Adipose tissue (tissue), 3 donors: ENCODE data around the gene IQGAP3. TPM values are rescaled to one million over a fixed set of nuclear protein-coding genes. Genes with fewer than 3 reads are reported as not detected.

Experiments
- H3K27ac ChIP-seq: one replicate; pipeline ENCODE4 v1.5.1; 2013; ENCODE audit warnings: low read depth, low read length
- WGBS, 3 donors: extraction: QIAGEN DNeasy Blood & Tissue Kit; methylation state at CpG; one replicate each; pipeline ENCODE4 v1.1.7; 2013; 5-methylcytosine and 5-hydroxymethylcytosine counted together
- polyA plus RNA-seq, 3 donors: library from polyadenylated mRNA; stranded (reverse); fragments of 200-250 nt; gene quantifications; one replicate each; pipeline ENCODE4 v1.2.3, GENCODE V29; 2013
- donor health status: healthy with polysubstance abuse.
- donor health status: Bipolar disorder and iron deficiency.
- donor health status: healthy.

The IQGAP3 gene
- polyA plus RNA-seq, 3 donors = 0.03 to 0.22 (median 0.22) TPM

DNA sequence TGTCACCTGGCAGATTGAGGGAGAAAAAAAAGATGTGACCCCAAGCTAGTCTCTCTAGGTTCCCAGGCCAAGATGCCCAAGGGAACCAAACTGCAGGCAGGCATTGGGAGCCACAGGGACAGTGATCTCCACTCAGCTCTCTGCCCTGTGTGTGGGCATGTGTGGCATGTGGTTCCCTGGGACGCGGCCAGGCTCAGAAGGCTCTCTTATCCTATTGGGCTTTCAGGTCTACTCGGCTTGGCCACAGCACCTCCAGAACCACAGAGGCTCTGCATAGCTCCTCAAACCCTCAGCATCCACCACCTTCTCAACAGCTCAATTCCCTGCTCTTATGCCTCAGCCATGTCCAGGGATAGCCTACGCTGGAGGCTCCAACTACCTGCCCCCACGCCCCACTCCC is 22.0 kb downstream of the IQGAP3 start:
- H3K27ac ChIP-seq = no peak overlapping the region
- 67 to 90% (median 78%) methylated on average over 5 of the region's 5 CpGs for WGBS, 3 donors

DNA sequence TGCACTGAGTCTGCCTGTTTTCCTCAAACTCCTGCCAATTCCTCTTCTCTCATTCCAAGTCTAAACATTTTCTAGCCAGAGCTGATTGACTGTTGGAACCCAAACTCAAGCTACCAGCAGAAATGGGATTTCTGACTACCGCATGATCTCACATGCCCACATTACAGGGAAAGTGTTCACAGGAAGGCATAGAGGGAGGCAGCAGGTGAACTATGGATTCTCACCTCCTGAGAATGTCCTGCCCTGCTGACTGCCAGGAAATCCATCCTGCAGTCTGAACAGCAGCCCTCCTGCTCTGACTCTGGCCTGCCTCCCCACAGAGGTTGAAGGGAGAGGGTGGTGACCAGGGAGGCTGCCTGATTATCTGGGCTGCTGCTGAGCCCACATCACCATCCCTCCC is 22.5 kb downstream of the IQGAP3 start:
- WGBS, 3 donors = 98 to 100% (median 100%) methylated on average over 1 of the region's 1 CpG
- no peak overlapping the region for H3K27ac ChIP-seq

DNA sequence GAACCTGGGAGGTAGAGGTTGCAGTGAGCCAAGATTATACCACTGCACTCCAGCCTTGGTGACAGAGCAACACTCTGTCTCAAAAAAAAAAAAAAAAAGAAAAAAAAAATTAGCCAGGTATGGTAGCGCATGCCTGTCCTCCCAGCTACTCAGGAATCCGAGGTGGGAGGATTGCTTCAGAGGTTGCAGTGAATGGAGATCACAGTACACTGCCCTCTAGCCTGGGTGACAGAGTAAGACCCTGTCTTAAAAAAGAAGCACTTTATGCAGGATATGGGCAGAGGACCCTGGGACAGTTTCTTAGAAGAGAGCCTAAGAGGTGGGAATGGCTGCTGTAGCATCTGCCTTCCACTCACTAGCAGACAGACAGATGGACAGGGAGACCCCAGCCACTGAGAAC is 23.0 kb downstream of the IQGAP3 start:
- H3K27ac ChIP-seq = no peak overlapping the region
- 78 to 81% (median 79%) methylated on average over 2 of the region's 2 CpGs for WGBS, 3 donors

DNA sequence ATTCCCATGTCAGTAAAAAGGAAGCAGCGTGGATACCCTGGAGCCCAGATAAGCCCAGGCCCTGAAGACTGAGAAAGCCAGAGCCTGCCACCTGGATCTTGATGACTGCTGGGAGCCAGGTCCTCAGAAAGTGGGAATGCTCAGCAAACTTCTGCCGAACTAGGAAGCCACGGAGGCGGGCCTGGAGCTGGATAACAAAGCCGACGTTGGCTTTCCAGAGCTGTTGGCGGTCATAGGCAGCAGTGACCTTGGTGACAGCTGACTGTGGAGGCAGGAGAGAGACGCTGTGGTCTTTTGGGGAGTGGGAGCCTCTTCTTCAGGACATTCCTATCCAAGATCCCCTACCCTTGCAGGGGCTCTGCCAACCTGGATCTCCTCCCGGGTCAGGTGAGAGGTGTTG is 24.4 kb downstream of the IQGAP3 start:
- 48 to 95% (median 94%) methylated on average over 9 of the region's 9 CpGs for WGBS, 3 donors
- no peak overlapping the region for H3K27ac ChIP-seq

DNA sequence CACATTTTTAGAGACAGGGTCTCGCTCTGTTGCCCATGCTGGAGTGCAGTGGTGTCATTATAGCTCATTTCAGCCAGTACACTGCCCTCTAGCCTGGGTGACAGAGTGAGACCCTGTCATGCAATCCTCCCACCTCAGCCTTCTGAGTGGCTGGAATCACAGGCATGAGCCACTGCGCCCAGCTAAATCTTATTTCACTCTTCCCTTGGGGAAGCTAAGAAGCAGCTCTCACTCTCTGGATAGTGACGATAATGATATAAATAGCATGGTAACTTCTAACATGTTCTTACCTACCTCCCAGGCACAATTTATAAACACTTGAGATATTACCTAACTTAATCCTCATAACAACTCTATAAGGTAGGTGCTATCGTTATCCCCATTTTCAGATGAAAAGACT is 24.9 kb downstream of the IQGAP3 start:
- no peak overlapping the region for H3K27ac ChIP-seq
- 97 to 99% (median 98%) methylated on average over 4 of the region's 4 CpGs for WGBS, 3 donors

DNA sequence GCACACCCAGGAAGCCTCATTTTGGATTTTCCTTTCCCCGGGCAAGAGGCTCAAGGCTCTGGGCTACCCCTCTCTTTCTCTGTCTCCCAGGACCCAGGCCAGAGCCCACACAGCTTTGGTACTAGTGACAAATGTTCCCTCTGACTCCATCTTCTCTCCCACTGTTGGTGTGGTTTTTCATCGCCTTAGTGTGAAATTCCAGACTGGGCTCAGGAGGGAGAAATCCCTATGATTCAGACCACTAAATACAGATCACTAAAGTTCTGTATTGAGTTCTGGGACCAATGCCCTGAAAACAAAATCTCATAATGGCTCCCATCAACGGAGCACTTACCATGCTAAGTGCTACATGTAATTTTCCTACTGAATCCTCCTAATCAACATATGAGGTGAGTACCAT is 26.1 kb downstream of the IQGAP3 start:
- WGBS, 3 donors = 83 to 96% (median 92%) methylated on average over 3 of the region's 3 CpGs

DNA sequence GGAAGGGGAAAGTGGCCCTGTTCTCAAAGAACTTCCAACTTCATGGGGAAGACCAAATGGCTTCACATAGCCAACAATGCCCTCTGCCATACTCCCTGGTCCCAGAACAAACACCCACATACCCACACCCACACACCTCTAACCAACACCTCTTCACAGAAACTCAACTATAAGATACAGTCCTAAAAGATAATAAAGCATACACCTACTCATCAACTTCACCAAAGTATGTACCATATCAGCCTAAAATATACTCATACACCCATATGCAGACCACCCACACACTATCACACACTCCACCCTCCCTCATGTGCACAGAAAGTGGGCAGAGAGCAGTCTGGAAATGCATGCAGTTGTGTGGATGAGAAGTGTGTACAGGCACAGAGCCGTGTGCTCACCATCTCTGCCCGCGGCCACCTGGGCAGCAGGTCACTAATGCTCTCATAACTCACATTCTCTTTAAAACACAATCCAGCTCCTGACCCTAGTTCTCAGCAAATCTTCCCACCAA is 27.7 kb downstream of the IQGAP3 start:
- H3K27ac ChIP-seq = no peak overlapping the region
- WGBS, 3 donors = 96 to 100% (median 98%) methylated on average over 3 of the region's 3 CpGs

More for the DNA sequence above, 26.1 kb downstream of the IQGAP3 start:
- no peak overlapping the region for H3K27ac ChIP-seq

DNA sequence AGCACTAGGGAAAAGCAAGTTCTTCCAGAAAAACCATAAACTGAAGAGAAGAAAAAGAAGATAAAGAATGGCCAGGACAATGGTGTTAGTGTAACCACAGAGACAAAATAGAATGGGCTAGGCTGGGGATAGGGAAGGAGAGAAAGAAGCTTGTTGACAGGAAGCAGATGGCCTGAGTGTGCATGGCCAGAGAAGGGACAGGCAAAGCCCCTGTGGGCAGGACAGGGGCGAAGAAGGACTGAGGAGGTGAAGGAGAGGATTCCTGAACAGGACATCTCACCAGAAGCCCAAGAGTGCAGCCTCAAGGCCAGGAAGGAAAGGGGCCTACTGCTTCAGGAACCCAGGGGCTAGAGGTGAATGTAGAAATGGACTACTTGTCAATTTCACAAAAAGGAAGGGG is 29.3 kb downstream of the IQGAP3 start:
- WGBS, 3 donors = 69 to 93% (median 71%) methylated on average over 1 of the region's 1 CpG
- no peak overlapping the region for H3K27ac ChIP-seq

DNA sequence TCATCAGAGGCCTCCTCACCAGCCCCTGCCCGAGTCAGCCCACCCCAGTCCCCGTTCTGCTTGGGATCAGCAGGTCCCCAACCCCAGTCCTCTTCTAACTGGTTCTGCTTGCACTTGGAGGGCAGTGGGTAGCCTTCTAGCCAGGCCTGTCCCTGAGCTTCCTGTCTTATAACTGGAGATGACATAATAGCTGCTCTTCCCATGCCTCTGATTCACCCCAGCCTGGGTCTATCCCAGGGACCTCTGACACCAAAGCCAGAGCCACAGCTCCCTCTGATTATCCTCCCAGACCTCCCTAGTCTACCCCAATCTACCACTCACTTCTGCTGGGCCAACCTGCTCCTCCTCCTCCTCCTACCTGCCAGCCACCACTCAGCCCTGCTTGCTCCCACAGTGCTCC is 31.4 kb downstream of the IQGAP3 start:
- 88 to 93% (median 90%) methylated on average over 2 of the region's 2 CpGs for WGBS, 3 donors
- H3K27ac ChIP-seq = no peak overlapping the region

DNA sequence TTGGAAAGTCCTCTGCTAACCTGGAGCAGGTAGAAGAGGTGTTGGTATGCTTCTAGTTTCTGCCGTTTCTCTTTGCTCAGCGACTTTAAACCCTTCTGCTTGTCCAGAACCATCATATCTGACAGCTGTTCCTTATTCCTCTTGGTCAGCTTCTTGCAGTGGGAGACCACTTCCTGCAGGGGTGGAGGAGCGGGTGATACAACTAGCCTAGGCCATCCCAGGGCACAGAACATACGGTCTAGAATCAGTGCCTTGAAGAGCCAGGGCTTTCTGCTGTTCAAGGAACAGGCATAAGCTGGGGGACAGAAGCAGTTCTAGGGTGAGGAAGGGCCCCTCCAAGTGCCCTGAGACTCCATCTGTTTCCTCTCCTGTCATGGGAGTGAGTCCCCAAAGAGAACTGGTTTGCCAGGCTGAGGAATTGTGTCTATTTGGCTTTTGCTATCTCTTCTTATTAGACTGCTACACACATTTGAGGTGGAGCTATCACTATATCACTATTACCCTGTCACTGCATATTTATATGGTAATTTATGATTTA is 32.5 kb downstream of the IQGAP3 start:
- H3K27ac ChIP-seq = no peak overlapping the region
- 59 to 90% (median 74%) methylated on average over 4 of the region's 4 CpGs for WGBS, 3 donors

DNA sequence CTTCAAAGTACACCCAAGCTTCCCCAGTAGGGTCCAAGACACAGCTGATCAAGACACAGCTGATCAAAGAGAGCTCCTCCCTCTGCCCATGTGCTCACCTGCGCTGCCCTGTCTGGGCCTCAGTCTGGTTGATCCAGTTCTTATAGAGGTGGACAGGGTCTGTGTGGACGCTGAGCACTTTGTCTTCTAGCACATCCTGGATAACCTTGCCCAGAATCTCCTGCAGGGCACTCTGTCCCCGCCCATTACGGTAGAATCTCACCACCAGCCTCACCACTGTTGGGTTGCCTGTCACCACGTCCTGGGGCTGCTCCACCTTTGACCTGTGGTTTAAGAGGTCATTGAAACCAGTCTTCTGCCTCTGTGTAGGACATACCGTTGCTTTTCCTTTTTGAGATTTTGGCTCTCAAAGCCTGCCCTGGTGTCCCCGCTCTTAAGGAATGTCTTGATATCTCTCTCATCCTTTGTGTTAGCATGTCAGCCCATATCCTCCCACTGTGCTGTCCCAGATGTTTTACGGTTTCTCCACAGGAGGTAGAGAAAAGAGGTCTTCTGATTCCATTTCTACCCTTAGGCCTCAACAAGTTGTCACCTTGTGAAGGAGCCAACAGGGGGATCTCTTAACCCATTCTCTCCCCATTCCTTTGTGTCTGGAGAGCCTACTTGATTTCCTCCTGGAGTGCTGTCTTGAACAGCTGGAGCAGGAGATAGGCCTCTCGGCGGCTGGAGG is 33.5 kb downstream of the IQGAP3 start:
- WGBS, 3 donors = 87 to 94% (median 92%) methylated on average over 10 of the region's 10 CpGs
- no peak overlapping the region for H3K27ac ChIP-seq

DNA sequence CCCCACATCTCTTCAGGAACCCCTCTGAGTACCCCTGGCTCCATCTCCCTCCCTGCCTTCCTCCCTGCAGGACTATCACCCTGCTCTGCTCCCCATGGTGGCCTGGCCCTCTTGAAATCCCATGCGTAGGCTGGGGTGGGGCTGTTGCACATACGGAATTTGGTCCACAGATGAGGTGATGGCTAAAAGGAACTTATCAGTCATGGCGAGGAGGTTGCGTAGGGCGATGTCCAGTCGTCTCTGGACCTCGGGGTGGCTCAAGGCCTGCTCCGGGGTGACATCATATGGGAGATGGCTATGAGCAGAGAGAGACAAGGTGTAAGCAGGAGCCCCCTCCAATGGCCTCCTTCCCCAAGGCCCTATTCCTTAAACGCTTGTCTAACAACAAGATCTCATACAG is 35.3 kb downstream of the IQGAP3 start:
- H3K27ac ChIP-seq = no peak overlapping the region
- 91 to 95% (median 94%) methylated on average over 9 of the region's 9 CpGs for WGBS, 3 donors

DNA sequence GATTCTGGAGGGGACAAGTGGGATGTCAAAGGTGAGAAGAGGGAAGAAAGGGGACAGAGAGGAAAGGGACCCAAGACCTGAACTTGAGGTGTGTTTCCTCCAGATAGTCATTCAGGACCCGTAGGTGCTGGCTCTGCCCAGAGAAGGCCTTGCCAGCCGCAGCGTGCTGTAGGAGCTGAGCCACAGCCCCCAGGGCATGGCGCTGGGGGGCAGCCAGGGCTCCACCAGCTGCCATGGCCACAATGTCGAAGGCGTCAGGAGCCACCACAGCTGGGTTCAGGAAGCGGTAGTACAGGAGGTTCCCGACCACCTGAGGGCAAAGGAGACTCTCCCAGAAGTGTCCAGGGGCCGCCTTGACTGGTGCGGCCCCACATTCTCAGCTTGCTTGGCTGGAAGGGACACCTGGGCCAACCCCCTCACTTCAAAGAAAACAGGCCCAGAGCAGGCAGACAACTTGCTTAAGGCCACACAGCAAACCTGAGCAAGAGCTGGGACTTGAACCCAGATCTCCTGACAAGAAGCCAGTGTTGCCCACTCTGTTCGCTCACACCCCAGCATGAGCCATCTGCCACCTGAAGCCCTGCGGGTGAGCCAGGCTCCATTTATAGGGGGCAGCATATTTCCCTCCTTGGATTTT is 37.8 kb downstream of the IQGAP3 start:
- no peak overlapping the region for H3K27ac ChIP-seq
- 90 to 95% (median 90%) methylated on average over 12 of the region's 12 CpGs for WGBS, 3 donors

DNA sequence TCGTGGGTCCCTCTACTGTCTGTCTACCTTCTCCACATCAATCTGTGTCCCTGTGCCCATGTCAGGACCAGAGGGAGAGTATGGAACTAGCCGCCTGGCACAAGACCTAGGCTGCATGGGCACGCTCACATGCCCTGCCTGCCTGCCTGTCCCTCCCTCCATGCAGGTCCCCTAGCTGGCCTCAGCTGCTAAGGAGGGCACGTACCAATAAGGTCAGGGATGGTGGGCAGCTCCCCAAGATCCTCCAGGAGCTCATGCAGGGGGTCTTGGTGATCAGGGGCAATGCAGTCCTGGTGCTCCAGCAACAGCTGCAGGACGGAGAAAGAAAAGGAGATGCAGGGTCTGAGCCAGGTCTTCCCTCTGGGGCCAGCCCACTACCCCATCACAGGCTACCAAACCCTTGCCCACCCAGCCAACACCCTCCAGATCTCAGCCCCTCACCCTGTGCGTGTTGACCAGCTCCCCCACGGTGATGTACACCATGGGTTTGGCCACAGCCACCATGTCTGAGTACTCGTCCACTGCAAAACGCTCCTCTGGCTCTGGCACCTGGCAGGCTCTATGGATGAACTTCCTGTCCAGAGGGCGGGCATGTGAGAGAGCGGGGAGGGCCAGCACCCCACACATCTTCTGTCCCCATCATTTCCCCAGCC is 38.7 kb downstream of the IQGAP3 start:
- WGBS, 3 donors = 86 to 88% (median 87%) methylated on average over 10 to 11 of the region's 11 CpGs

DNA sequence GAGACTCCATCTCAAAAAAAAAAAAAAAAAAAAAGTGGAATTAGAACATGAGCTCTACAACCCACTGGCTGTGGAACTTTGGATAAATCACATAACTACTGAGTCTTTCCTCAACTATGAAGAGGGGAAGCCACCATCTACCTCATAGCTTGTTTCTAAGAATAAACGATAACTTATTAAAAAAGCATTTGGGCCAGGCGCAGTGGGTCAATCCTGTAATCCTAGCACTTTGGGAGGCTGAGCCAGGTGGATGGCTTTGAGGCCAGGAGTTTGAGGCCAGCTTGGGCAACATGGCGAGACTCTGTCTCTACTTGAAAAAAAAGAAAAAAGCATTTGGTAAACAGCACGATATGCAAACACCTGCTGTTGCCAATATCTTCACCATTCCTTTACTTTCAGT is 40.0 kb downstream of the IQGAP3 start:
- H3K27ac ChIP-seq = no peak overlapping the region
- WGBS, 3 donors = 90 to 95% (median 91%) methylated on average over 4 of the region's 4 CpGs

More for the DNA sequence above, 38.7 kb downstream of the IQGAP3 start:
- H3K27ac ChIP-seq = no peak overlapping the region

DNA sequence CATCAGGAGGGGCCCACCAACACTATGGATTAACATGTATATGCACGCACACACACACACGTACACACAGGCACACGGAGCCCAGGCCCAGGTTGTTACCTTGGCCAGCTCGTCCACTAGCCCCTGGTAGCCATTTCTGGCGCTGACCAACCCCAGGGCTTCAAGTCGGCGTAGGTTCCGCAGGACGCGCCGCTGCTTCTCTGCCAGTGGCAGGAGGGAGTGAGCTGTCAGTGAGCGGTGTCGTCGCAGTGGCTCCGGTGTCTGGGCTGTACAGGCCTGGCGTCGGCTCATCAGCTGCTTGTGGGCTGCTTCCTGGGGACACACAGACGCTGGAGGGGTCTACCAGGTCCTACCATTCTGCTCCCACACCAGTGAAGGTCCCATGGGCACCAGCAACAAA is 42.4 kb downstream of the IQGAP3 start:
- H3K27ac ChIP-seq = no peak overlapping the region
- WGBS, 3 donors = 97 to 98% (median 97%) methylated on average over 18 of the region's 18 CpGs

DNA sequence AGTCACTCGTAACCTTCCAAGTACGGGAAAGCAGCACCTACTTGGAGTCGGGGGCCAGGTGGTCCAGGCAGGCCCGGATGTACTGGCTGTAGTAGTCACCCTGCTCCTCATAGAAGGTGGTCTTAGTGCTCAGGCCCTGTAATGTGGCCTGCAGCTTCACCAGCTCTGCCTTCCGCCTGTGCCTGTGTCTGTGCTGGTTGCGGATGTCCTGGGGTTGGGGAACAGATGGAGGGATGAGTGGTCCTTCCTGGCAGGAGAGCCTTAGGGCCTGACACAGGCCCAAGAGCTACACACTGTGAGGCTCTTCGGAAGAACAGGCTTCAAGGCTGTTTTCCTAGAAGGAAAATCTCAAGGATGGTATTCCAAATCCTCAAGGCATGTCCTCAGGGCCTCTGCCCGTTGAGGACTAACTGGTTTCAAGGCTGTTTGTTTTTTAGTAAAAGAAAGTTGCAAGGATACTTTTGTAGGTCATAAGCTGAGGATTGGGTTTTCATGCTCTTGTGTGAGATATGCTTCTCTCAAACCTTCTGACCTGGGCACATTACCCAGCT is 43.4 kb downstream of the IQGAP3 start:
- WGBS, 3 donors = 92 to 94% (median 94%) methylated on average over 8 of the region's 8 CpGs
- H3K27ac ChIP-seq = no peak overlapping the region

DNA sequence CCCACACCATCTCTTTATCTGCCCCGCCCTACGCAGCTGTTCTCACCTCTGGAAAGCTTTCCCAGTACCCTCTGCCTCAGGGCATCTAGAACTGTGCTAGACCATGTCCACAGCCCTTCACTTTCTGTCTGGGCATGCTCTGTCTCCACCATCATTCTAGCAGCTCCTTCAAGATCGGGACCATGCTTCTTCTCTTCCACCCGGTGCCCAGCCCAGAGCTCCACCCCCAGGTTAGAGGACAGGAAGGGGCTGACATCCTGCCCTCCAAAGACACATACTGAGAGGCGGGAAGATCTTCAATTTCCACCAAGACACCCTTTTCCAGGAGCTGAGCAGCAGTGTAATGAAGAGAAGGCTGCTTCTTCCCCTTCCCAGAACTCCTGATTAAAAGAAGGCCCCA is 44.1 kb downstream of the IQGAP3 start:
- 76 to 86% (median 76%) methylated on average over 5 of the region's 5 CpGs for WGBS, 3 donors
- no peak overlapping the region for H3K27ac ChIP-seq

DNA sequence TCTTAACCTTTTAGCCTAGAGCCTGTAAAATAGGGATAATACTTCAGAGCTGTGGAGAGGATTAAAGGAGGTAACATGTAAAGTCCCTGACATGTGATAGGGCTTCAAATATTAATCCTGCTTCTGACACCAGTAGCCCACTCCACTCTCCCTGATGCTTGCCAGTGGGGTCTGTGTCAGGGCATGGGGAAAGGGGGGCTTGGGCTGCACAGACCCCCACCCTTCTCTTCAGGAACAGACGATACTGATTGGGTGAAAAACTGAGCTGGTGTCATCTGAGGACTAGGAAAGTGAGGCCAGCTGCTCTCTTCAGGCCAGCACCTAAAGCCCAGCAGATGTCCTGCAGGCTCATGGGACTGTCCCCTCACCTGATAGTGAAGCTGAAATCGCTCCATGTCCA is 44.8 kb downstream of the IQGAP3 start:
- 86 to 100% (median 93%) methylated on average over 2 of the region's 2 CpGs for WGBS, 3 donors
- no peak overlapping the region for H3K27ac ChIP-seq
